Measurements from ENCODE around the gene RAPGEF5. TPM values are rescaled to one million over a fixed set of nuclear protein-coding genes. Genes with fewer than 3 reads are reported as not detected.

The RAPGEF5 gene
- total RNA-seq, 1 experiment from 2014 or later = 15.6 TPM

DNA sequence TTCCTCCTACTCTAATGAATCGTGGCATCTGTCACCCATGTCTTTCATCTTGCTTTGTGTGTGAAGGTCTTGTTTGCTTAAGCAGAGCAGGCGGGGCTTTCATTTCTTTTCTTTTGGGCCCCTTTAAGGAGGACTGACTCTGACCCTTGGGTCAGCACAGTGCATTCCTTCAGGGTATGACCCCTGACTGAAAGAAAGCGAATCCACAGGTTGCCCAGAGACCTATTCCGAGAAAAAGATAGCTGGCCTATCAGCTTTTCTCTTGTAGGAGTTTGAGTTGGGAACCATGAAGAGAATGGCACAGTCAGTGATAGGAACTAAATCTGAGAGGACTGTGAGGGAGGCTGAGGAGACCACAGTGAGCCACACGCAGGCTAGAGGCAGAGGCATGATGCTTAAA, 218.1 kb downstream of the RAPGEF5 start:
- no TSS peak for BruUV-seq (replicated peaks)
- H3K9me3 ChIP-seq (ENCODE audit: control insufficient read depth in 1 of 2, insufficient read depth in 1 of 2, low read depth in 1 of 2, low read length in 2 of 2) = no peaks in the 10 kb centered on the region
- no peak overlapping the region for H2AFZ ChIP-seq (ENCODE audit: low read depth, low read length, poor library complexity, severe bottlenecking)
- no peak for ATAC-seq
- intact Hi-C loops (cut with micrococcal nuclease) = no loop called here
- H3K36me3 ChIP-seq (ENCODE audit: control insufficient read depth in 1 of 2, insufficient read depth in 2 of 2, low read length in 2 of 2) = no peaks in the 10 kb centered on the region; a peak in 2 of 4 replicates
- no peak overlapping the region for H3K4me3 ChIP-seq (replicated peaks in 1 of 2; ENCODE audit: low read depth in 1 of 2, low read length in 2 of 2)
- H3K4me2 ChIP-seq (ENCODE audit: low read length) = no peak overlapping the region
- H3K9ac ChIP-seq (ENCODE audit: low read length) = no peak overlapping the region
- no peaks in the 10 kb centered on the region for H4K20me1 ChIP-seq (ENCODE audit: insufficient read depth)
- RAD21 ChIA-PET (ENCODE audit: low non-redundant PET in 1 of 2, low total read pairs in 2 of 2, uncharacterized antibody in 2 of 2, unreplicated experiment in 2 of 2) = no interaction called here
- no peaks in the 10 kb centered on the region for H3K79me2 ChIP-seq (ENCODE audit: insufficient read depth, low read length)
- no peak overlapping the region for H3K27ac ChIP-seq (ENCODE audit: low read depth, low read length)
- CTCF ChIA-PET = no interaction called here
- no peaks in the 10 kb centered on the region for H3K27me3 ChIP-seq (ENCODE audit: insufficient read depth, low read length)
- no peak for DNase-seq (ENCODE audit: low read depth, low spot score)
- no peaks in the 10 kb centered on the region for H3K4me1 ChIP-seq (ENCODE audit: control insufficient read depth in 1 of 2, insufficient read depth in 2 of 2, low read length in 2 of 2)
- POLR2A ChIA-PET = no interaction called here
- TF ChIP-seq POLR2A (IDR thresholded peaks at IDR 0.05; ENCODE audit: borderline replicate concordance, extremely low read depth, insufficient read depth, insufficient read length) (no peak), JUND (IDR thresholded peaks at IDR 0.05) (no peak), SIN3A (IDR thresholded peaks at IDR 0.05; ENCODE audit: low read depth) (no peak), EZH2phosphoT487 (IDR thresholded peaks at IDR 0.05; ENCODE audit: borderline replicate concordance) (no peak), CEBPB (IDR thresholded peaks at IDR 0.05; ENCODE audit: low read depth) (no peak), CBX3 (IDR thresholded peaks at IDR 0.05; ENCODE audit: low read depth) (no peak), SP1 (IDR thresholded peaks at IDR 0.05; ENCODE audit: low read depth) (no peak), FOSL1 (IDR thresholded peaks at IDR 0.05; ENCODE audit: low read depth) (no peak), ELF1 (IDR thresholded peaks at IDR 0.05; ENCODE audit: borderline replicate concordance, low read depth) (no peak), TCF7L2 (IDR thresholded peaks at IDR 0.05; ENCODE audit: borderline replicate concordance, extremely low read depth, insufficient read depth, insufficient read length) (no peak)
- TF ChIP-seq, protein P1, sequence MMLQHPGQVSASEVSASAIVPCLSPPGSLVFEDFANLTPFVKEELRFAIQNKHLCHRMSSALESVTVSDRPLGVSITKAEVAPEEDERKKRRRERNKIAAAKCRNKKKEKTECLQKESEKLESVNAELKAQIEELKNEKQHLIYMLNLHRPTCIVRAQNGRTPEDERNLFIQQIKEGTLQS (IDR thresholded peaks at IDR 0.05) = no peak
- TF ChIP-seq, protein P2, sequence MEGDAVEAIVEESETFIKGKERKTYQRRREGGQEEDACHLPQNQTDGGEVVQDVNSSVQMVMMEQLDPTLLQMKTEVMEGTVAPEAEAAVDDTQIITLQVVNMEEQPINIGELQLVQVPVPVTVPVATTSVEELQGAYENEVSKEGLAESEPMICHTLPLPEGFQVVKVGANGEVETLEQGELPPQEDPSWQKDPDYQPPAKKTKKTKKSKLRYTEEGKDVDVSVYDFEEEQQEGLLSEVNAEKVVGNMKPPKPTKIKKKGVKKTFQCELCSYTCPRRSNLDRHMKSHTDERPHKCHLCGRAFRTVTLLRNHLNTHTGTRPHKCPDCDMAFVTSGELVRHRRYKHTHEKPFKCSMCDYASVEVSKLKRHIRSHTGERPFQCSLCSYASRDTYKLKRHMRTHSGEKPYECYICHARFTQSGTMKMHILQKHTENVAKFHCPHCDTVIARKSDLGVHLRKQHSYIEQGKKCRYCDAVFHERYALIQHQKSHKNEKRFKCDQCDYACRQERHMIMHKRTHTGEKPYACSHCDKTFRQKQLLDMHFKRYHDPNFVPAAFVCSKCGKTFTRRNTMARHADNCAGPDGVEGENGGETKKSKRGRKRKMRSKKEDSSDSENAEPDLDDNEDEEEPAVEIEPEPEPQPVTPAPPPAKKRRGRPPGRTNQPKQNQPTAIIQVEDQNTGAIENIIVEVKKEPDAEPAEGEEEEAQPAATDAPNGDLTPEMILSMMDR (IDR thresholded peaks at IDR 0.05 in 2 of 3, conservative IDR thresholded peaks at IDR 0.05 in 1 of 3; ENCODE audit: borderline replicate concordance in 1 of 3, insufficient read depth in 1 of 3, low read depth in 2 of 3, low read length in 2 of 3) = no peak
- H3K9me2 ChIP-seq (ENCODE audit: insufficient read depth) = no peaks in the 10 kb centered on the region
